CD4-positive, alpha-beta T cell treated with Interferon alpha-2 for 1 hour (primary cell): ENCODE results near the gene TENT4B.

Source experiments
- DNase-seq, 2 donors: peaks; one replicate each; pipeline ENCODE4 v3.0.0-alpha.2; 2020 to 2022

The TENT4B gene

GRCh38 chr16:50260206-50261159, 107.4 kb downstream of the TENT4B start:
- no peak for DNase-seq

- DNase-seq = no peak
Measured at GRCh38 chr16:50261160-50261706, 108.1 kb downstream of the TENT4B start.

GRCh38 chr16:50261707-50262235, 108.7 kb downstream of the TENT4B start:
- DNase-seq = no peak

GRCh38 chr16:50263060-50263909, 110.2 kb downstream of the TENT4B start:
- no peak for DNase-seq

- DNase-seq = no peak
Measured at GRCh38 chr16:50263940-50264929, 111.1 kb downstream of the TENT4B start.

- DNase-seq = peak; percentile 48 to 70
Measured at GRCh38 chr16:50265260-50265659, 112.2 kb downstream of the TENT4B start.

- no peak for DNase-seq
Measured at GRCh38 chr16:50265716-50266336, 112.7 kb downstream of the TENT4B start.

- DNase-seq = peak; percentile 78 to 83
Measured at GRCh38 chr16:50266337-50267091, 113.4 kb downstream of the TENT4B start, which contains the start of gene ADCY7. Gene ADCY7, plus strand, starts transcription at chr16:50266551. Its CDS starts 21,629 bp downstream, at chr16:50288180.

GRCh38 chr16:50267151-50267631, 114.1 kb downstream of the TENT4B start:
- no peak for DNase-seq

GRCh38 chr16:50267651-50268050, 114.5 kb downstream of the TENT4B start:
- DNase-seq = peak in 1 of 2 donors; percentile 46

- DNase-seq = no peak
Measured at GRCh38 chr16:50268352-50268751, 115.2 kb downstream of the TENT4B start.

GRCh38 chr16:50269061-50269705, 116.1 kb downstream of the TENT4B start:
- DNase-seq = no peak

GRCh38 chr16:50269769-50270509, 116.8 kb downstream of the TENT4B start:
- no peak for DNase-seq

GRCh38 chr16:50270510-50271147, 117.5 kb downstream of the TENT4B start:
- DNase-seq = no peak

- DNase-seq = no peak
Measured at GRCh38 chr16:50271148-50272041, 118.3 kb downstream of the TENT4B start.

- DNase-seq = no peak
Measured at GRCh38 chr16:50272111-50272571, 119.0 kb downstream of the TENT4B start.
